8988T (cell line): Measurements from ENCODE around the gene NUDT15.
A peak's percentile ranks its signal among the peaks of the same experiment; 100 is the strongest.
"Not testable (repeated sequence)": the region's sequence is repeated elsewhere in the genome, so short reads cannot be mapped to it uniquely, and the experiment has no call there.

Experiments used
- DNase-seq: peaks from one replicate; pipeline ENCODE4 v3.0.0; 2011

The NUDT15 gene

DNA sequence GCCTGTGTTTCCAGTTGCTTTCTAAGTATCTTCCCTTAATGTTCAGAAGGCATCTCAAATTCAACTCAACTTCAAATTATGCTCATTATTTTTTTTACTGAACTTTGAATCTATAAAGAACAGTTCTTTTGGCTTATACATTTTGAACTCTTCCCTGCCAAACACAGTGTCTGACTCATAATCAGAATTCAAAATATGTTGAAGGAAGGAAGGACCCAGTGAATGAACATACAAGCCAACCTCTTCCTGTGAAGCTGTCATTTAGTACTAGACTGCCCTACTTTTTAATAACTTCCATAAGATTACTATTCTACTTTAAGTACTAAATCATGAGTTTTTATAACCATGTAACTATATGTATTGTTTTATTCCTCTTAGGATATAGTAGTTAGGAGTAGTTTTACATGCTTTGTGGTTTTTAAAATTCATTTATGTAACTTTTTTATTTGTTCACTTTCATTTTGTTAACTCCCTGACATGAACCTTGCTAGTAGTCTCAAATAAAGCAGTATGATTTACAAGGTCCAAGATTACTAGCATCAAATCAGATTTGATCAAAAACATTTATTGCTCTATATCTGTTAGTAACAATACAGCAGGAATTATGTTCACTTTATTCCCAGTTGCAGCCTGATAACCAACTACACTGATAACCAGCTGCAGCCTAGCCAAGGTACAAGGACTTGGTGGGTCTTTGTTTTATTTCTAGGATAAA is 6.4 kb downstream of the NUDT15 start:
- DNase-seq = no peak

DNA sequence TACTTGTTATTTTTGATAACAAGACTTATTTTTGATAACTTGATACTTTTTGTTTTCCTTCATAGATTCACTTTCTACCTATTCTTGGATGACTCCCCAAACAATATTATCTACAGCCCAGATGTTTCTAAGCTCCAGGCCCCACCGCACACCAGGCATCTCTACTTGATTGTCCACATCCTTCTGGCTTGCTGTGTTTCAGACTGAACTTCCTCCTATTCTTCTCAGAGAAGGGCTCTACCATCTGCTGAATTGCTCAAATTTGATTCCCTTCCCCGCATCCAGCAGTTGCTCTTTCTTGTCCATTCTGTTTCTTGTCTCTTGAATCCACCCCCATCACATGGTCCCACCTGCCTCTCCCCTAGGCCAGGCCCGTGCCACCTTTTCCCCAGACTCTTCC is 13.0 kb downstream of the NUDT15 start:
- no peak for DNase-seq

DNA sequence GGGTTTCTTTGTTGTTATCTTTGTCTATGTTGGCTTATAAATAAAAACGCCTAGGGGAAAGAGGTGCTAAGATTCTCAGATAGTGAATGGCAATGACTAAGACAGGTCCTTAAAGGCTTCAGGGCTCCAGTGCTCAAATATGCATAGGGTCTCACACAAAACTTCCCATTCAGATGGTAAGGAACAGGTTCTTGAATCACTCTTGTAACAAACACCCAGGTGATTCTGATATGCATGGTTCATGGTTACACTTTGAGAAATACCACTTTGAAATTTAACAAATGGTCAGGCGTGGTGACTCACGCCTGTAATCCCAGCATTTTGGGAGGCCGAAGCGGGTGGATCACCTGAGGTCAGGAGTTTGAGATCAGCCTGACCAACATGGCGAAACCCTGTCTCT is 17.1 kb downstream of the NUDT15 start:
- DNase-seq = no peak

DNA sequence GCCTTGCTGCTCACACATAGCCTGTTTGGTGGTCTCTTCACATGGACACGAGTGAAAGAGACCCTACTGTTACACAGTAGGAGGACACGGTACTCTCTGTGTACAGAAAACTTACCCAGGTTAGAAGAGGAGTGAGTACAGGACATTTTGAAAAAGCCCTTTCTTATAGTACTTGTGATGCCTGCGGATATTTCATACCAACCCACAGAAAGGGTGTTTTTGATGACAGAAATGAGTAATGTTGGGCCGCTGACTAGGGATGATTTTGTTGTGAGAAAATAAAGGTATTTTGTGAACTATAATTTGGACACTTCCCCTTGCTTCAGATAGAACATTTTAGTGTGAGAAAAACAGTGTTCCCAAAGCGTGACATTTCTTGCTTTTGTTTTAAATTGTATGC is 18.2 kb downstream of the NUDT15 start:
- no peak for DNase-seq

DNA sequence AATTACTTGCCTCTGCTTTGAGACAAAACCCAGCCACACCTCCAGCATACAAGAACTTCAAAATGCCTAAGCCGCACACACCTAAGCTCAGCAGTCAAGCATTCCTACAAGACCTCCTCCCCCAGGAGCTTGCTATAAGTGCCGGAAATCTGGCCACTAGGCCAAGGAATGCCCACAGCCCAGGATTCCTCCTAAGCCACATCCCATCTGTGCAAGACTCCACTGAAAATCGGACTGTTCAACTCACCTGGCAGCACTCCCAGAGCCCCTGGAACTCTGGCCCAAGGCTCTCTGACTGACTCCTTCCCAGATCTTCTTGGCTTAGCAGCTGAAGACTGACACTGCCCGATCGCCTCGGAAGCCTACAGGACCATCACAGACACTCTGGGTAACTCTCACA is 21.0 kb downstream of the NUDT15 start:
- DNase-seq = not testable (repeated sequence)

DNA sequence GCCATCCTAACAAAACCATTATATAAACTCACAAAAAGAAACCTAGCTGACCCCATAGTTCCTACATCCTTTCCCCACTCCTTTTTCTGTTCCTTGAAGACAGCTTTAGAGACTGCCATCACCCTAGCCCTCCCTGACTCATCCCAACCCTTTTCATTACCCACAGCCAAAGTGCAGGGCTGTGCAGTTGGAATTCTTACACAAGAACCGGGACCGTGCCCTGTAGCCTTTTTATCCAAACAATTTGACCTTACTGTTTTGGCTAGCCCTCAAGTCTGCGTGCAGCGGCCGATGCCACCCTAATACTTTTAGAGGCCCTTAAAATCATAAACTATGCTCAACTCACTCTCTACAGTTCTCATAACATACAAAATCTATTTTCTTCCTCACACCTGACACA is 22.4 kb downstream of the NUDT15 start:
- not testable (repeated sequence) for DNase-seq

DNA sequence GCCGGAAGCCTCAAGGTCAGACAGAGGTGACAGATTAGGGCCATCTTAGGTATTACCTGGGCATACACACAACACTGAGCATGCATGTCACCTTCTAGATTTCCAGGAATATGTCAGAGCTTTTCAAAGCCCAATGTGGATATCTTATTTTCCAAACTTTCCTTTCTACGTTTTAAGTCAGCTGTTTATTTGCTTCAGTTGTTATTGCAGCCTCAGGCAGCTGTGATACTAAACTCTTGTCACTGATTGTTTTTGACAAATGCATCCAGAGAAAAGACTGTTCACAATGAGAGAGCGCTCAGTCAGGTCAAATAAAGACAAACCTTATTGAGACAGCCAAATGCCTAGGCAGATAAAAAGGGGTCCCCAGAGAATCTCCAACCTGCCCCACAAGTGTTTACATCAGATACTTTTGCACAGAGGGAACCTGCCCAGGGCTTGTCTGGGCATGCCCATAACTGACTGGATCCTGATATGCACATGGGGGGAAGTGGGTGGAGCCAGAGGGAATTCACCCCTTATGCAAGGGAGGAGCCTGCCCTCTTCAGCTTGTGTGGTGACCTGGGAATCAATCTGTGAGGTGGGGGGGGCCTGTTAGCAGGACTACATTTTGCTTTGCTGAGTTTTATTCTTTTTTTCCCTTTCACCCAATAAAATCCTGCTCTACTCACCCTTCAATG is 28.9 kb downstream of the NUDT15 start:
- DNase-seq = no peak

DNA sequence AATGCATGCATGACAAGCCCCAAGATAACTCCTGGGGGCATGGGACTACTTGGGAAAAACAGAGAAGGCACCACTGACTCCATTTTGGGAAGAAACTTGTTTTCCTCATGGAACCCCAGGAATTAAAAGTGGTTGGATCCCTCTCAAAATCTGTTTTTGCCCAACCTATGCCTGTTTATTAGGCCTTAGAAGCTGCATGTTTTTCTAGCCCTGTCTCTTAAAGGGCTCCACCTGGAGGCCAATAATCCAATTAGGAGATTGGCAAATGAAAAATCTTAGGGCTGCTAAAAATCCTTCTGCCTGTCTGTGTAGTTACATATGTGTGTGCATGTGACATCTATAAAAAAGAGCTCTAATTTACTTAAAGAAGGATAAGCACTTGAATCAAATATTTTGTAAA is 30.5 kb downstream of the NUDT15 start:
- no peak for DNase-seq

DNA sequence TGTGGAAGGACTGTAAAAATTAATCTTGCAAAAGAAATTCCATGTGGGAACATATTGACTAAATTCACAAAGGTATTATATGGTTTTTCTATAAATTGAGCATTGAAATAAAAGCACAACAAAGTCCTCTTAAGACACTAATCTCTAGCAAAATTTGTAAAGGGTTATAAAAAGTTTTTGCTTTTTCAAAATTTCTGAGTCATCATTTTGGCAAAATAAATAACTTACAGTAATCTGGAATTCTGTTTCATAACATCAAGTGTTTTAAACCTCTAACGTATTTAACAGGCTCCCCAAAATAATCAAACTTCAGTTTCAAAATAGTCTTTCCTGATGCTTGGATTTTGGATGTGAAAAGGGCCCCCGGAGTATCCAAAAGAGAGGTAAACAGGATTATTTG is 31.4 kb downstream of the NUDT15 start:
- no peak for DNase-seq

DNA sequence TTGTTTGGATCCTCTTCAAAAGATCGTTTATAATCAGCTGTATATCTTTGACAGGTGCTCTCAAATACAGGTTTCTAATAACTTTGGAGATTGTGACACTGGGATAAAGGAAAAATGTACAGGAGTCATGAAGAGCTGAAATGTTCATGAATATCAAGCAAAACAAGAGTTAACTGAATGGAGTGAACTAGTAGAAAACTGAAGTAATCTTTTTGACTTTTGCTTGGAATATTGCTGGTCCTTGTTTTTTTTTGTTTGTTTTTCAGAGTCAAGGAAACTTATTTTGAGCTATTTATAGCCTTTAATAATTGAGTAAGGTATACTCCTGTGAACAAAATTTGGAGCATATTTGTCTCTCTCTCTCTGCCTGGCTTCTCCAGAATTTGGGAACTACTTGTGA is 32.0 kb downstream of the NUDT15 start:
- DNase-seq = no peak

DNA sequence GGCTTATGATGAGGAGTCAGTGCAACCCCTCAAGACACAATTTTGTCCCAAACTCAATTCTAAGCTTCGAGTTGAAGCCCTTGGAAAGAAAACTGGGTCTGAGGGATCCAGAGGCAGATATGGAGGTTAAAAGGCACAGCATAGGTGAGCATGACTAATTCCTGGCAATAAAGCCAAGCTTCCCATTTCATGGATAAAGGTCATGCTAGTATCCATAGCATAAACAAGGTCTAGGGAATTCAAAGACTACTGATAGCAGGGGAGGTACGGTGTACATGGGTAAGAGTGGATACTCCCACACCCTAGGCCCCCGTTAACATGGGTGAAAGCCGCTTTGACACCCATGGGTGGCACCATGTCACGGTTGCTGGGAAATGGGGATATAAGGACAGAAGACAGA is 33.4 kb downstream of the NUDT15 start:
- no peak for DNase-seq

DNA sequence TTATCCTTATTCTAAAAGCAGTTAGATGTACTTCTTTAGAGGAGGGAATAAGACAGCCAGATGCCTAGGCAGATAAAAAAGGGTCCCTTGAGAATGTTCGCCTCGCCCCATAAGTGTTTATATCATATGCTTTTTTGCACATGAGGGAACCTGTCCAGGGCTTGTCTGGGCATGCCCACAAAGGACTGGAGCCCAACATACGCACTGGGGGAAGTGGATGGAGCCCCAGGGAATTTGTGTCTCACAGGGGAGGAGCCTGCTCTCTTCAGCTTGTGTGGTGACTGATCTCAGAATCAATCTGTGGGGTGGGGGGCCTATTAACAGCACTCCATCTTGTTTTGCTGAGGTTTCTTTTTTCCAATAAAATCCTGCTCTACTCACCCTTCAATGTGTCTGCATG is 34.8 kb downstream of the NUDT15 start:
- no peak for DNase-seq

DNA sequence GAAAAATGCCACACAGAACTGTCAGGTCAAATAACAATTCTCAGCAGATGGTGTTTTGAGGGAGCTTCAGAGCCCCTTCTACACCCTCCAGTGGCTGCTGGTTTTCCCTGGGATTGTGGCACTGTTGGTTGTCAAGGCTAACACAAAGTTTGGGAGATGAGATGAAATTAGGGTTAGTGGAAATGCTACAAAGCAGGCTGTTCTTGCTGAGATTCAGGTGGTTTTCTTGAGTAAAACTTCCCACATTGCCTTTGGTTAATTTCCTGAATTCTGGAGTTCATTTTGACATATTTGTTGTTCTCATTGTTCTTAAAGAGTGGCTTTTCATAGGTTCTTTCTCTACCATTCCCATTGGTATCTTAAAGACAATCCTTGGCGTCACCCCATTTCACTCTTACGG is 35.3 kb downstream of the NUDT15 start:
- DNase-seq = no peak

DNA sequence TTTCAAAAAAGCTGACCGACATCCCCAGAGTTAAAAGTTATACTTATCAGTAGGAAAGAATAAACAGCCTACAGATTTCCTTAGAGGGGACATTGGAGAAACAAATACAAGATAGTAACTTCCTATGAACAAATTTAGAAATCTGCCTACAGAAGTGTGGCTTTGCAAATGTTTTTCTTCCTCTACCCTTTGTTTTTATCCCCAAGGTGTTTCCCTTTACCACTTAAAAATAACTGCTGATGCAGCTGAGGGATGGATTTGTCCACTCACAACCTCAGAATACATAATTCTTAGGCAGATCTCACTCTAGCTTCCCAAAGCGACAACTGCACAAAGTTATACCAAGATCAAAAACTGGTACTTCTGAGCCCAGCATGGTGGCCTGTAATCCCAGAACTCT is 36.5 kb downstream of the NUDT15 start:
- no peak for DNase-seq

DNA sequence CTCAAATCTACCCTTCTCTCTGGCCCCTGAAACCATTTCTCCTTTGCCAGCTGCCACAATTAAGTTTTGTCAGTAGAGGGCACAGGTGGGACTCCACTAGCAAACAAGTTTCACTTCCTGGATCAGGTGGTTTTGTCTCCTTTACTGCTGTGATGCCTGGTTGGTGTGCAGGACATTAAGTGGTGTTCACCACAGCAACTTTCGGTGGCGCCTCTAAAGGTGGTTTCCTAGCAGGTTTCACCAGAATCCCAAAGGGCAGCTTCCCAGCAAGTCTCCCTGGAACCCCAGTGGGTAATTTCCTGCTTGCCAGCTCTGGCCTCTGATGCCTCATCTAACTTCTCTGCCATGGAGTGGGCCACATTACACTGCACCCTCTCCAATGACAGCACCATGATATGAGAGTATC is 40.7 kb downstream of the NUDT15 start:
- peak; percentile 15 for DNase-seq

DNA sequence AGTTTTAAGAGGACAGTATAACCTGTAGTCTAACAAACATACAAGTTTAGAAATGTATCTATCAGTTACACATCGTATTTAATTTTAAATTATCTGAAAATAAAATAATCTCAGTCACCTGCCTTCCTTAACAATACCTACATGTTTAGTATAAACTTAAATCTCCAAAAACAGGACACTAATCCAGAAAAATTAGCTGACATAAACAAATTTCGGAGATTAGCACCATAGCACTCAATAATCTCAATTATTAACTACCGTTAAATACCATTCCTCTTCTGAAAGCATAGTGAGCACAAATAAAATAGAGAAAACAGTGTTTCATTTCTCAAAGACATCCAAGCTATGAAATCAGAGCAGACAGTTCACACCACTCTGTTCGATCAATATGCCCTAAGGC is 44.2 kb downstream of the NUDT15 start:
- no peak for DNase-seq

DNA sequence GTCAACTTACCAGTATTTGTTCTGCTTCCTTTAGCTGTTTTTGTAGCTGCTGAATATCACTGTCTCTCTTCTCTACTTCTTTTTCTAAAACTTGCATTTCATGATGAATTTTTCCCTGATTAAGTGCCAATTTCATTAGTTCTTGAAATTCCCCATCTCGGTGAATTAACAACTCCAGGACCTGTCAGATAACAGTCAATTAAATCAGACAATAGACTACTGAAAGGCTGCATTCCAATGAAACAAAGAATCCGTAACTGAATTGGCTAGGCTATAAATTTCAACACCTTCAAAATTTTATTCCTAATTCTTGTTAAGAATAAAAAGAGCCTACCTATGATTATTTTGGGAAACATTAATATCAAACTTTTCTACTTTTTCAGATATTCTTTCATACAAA is 48.7 kb downstream of the NUDT15 start:
- DNase-seq = no peak

DNA sequence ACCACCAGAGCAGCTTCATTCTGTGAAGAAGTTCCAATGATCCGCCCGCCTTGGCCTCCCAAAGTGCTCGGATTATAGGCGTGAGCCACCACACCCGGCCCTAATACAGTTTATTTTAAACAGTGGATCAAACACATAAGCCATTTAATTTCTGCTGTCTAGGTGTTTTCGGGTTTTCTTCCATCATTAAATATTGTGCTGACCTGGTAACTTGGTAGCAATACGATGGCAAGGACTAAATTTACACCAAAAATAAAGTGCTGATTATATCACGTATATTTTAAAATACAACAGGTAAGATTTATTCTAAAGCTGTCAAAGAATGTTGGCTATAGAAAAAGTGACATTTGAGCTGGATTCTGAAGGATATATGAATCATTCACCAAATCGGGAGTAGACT is 56.1 kb downstream of the NUDT15 start:
- DNase-seq = no peak

DNA sequence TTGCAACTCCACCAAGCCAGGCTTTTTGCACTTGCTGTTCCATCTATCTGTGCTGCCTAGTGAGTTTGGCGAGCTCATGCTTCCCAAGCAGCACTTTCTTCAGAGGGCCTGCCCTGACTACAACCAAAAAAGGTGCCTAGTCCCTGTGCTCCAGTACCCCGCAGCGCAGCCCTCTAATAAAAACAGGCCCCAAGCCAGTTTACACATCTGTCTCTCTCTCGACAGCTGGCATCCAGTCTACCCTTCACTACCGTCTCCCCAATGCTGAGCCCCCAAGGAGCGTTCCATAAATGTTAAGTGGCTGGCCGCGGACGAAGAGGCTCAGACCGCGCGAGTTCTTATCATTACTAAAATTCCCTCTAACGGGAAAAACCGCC is 56.9 kb downstream of the NUDT15 start:
- DNase-seq = no peak

DNA sequence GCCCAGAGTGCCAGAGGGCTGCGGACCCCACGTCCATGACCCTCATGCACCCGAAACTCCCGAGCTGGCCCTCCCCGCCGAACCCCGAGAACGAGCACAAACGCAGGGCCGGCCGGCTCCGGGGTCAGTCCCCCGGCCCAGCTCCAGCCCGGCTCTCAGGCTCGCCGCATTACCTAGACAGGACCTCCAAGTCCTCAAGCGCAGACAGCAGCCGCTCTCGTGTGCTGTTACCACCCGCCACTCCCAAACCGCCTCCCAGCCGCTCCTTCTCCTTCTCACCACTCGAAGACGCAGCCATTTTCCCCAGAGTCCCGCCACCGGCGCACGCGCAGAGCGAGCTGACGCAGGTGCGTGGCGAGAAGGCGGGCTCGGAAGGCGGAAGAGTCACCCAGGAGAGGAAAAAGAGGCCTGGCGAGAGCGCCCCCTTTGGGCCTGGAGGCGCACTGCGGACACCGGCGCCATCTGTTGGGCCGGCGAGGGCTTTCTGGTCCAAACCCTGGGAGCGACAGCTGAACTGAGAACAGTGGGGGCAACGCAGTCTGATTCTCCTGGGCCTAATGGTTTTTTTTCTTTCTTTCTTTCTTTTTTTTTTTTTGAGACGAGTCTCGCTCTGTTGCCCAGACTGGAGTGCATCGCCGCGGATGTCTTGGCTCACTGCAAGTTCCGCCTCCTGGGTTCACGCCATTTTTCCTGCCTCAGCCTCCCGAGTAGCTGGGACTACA is 57.4 kb downstream of the NUDT15 start, which contains the start of gene MED4:
TSS of gene MED4 (minus strand) at position 324 of the 722 bp plus-strand sequence. CDS start at position 298, 26 bp downstream.
- peak; percentile 82 for DNase-seq

DNA sequence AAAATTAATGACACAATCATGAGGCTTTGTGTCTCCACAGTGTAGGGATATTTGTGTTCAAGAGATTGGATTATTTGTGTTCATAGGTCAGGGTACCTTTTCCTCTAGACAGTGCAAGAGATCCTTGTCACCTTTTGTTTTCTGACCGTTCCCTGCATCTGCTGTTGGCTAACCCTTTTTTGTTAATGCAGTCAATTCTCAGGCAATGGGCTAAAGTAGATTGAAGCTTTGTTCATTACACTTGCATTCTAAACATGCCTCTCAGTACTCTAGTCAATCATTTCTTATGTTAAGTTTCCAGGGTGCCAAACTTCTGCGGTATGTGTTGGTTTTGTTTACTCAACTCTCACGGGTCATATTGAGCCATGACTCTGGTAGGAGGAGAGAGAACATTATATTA is 59.1 kb downstream of the NUDT15 start:
- no peak for DNase-seq
